Measurements from ENCODE around the gene ADAM33. TPM values are rescaled to one million over a fixed set of nuclear protein-coding genes. Genes with fewer than 3 reads are reported as not detected.

ADAM33 gene
- 5.2 TPM for polyA plus RNA-seq (2013, experiment 1 of 2)
- 5.3 TPM for polyA plus RNA-seq (2013, experiment 2 of 2)

DNA sequence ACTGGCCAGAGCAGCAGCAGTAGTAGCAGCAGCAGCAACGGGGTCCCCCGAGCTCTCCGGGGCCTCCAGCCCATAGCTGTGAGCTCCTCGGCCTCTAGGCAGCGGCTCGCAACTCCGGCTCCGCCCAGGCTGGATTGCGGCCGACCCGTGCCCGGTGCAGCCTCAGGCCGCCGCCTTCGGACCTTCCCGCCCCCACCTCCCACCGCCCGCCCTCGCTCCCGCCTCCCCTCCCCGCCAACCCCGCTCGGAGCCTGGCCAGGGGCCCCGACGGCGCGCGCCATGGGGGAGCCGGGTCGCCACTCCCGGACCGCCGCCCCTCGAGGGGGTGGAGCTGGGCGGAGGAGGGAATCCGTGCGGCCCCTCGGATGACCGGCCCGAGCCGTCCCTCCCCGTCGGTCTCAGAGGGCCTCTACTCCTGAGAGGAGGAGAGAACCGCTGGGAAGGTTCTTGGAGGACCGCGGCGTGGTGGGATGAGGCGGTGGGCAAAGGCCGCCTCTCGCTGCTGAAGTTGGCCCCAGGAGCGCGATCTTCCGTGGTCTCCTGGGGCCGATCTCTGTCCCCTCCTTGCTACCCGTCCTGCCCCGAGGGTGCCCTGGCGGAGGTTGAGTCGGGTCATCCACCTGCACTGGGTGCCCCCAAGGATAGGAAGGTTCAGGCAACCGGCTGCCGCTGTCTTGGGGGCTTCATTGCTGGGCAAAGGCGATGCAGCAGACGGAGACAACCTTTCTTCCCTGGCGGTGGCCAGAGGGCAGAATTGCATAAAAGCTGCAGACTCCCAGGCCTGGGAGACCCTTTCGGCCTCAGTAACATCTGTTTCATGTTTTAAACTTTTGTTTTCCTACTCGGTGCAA is at the start of gene ADAM33:
TSS of gene ADAM33 (minus strand) at position 80 of the 851 bp plus-strand sequence. CDS start at position 74, 6 bp downstream.
- Histone ChIP-seq H3K18ac (ENCODE audit: low read length) (peak within 1 kb of the TSS; percentile 99), H2BK12ac (ENCODE audit: low read length) (peak within 1 kb of the TSS; percentile 53), H3K27me3 (ENCODE audit: control insufficient read depth in 3 of 3, insufficient read depth in 3 of 3, low read depth in 1 of 3, low read length in 3 of 3) (peaks cover 0 to 91% (median 11%) of the 10 kb centered on the region in 3 experiments), H3K4me2 (ENCODE audit: insufficient read depth, low read length, poor library complexity, severe bottlenecking) (peak within 1 kb of the TSS; percentile 98), H4K91ac (ENCODE audit: low read depth, low read length, poor library complexity) (no peak within 1 kb of the TSS), H3K4me1 (ENCODE audit: control insufficient read depth in 2 of 2, insufficient read depth in 1 of 2, low read depth in 1 of 2, low read length in 2 of 2) (peaks cover 5 to 15% of the 10 kb centered on the region in 2 donors), H3K9me3 (replicated peaks in 1 of 2; ENCODE audit: control insufficient read depth in 2 of 2, insufficient read depth in 1 of 2, low read depth in 1 of 2, low read length in 2 of 2) (no peaks in the 10 kb centered on the region), H3K14ac (ENCODE audit: low read length) (peak within 1 kb of the TSS; percentile 98), H2BK5ac (ENCODE audit: low read length) (no peak within 1 kb of the TSS), H3K4me3 (ENCODE audit: low read length in 2 of 2) (peak within 1 kb of the TSS in 1 of 2 donors; percentile 71), H3K27ac (replicated peaks; ENCODE audit: low read length) (no peak within 1 kb of the TSS), H3K4ac (ENCODE audit: low read length) (no peak within 1 kb of the TSS), H2AFZ (ENCODE audit: low read length) (peak within 1 kb of the TSS; percentile 88), H2BK15ac (ENCODE audit: low read length) (peak within 1 kb of the TSS; percentile 86), H3K23ac (ENCODE audit: low read depth, low read length, poor library complexity) (peak within 1 kb of the TSS; percentile 77), H2AK5ac (ENCODE audit: low read depth, low read length) (peak within 1 kb of the TSS; percentile 80), H3K36me3 (replicated peaks in 1 of 2; ENCODE audit: control insufficient read depth in 2 of 2, insufficient read depth in 2 of 2, low read length in 2 of 2) (no peaks in the 10 kb centered on the region), H3K79me1 (ENCODE audit: low read depth, low read length) (peaks cover 3% of the 10 kb centered on the region), H3K9ac (ENCODE audit: low read depth, low read length, poor library complexity) (peak within 1 kb of the TSS; percentile 73), H4K8ac (ENCODE audit: low read depth, low read length) (peak within 1 kb of the TSS; percentile 94), H2BK120ac (ENCODE audit: low read depth, low read length) (peak within 1 kb of the TSS; percentile 7)
- no CpG with 5 or more reads among the region's 65 CpGs for WGBS, 2 donors (ENCODE audit: extremely low coverage in 2 of 2, insufficient read length in 2 of 2, insufficient replicate concordance in 1 of 2)
- no peak for DNase-seq (ENCODE audit: low spot score)

DNA sequence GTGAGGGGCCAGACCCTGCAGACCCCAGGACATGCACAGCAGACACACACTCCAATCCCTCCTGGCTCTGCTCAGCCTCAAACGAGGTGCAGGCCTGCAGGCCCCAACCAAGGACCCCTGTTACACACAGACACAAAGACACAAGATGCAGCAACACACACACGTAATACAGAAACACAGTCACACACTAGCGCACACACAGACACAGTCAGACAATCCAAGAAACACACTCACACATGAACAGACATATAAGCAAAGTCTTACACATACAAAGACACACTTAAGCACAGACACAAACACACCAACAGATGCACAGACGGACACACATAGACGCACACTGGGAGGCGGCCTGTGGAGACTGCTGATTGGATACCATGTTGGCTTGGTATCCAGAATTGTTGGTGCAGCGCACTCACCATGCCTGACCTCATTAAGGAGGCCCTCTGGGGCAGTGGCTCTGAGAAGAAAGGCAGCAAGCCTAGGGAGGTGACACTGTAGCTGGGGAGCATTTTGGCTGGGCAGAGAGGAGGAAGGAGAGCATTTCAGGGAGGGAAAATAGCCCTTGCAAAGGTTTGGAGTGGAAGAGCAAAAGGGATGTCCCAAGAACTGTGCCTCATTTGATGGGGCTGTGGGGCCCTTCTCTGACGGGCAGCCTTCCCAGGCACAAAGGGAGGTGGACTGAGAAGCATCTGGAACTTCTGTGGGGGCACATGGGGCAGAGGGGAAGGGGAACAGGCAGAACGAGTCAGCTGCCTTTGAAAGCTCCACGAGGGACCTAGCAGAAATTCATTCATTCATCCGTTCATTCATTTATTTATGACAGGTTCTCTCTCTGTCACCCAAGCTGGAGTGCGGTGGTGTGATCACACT is 49.2 kb upstream of the ADAM33 start:
- no peak overlapping the region for H3K4me2 ChIP-seq (ENCODE audit: insufficient read depth, low read length, poor library complexity, severe bottlenecking)
- H3K14ac ChIP-seq (ENCODE audit: low read length): peak overlapping the region; percentile 22
- no peak overlapping the region for H3K23ac ChIP-seq (ENCODE audit: low read depth, low read length, poor library complexity)
- DNase-seq (ENCODE audit: low spot score): no peak
- no peak overlapping the region for H3K27ac ChIP-seq (replicated peaks; ENCODE audit: low read length)
- no peaks in the 10 kb centered on the region for H3K9me3 ChIP-seq (replicated peaks in 1 of 2; ENCODE audit: control insufficient read depth in 2 of 2, insufficient read depth in 1 of 2, low read depth in 1 of 2, low read length in 2 of 2)
- H3K36me3 ChIP-seq (replicated peaks in 1 of 2; ENCODE audit: control insufficient read depth in 2 of 2, insufficient read depth in 2 of 2, low read length in 2 of 2): no peaks in the 10 kb centered on the region
- H3K79me1 ChIP-seq (ENCODE audit: low read depth, low read length): no peaks in the 10 kb centered on the region
- no peak overlapping the region for H3K4ac ChIP-seq (ENCODE audit: low read length)
- no peak overlapping the region for H2BK120ac ChIP-seq (ENCODE audit: low read depth, low read length)
- H2AFZ ChIP-seq (ENCODE audit: low read length): peak overlapping the region; percentile 47
- WGBS, 2 donors (ENCODE audit: extremely low coverage in 2 of 2, insufficient read length in 2 of 2, insufficient replicate concordance in 1 of 2): no CpG with 5 or more reads among the region's 12 CpGs
- no peak overlapping the region for H3K18ac ChIP-seq (ENCODE audit: low read length)
- no peak overlapping the region for H2BK5ac ChIP-seq (ENCODE audit: low read length)
- peaks cover 0 to 50% (median 14%) of the 10 kb centered on the region in 3 experiments for H3K27me3 ChIP-seq (ENCODE audit: control insufficient read depth in 3 of 3, insufficient read depth in 3 of 3, low read depth in 1 of 3, low read length in 3 of 3)
- H2BK15ac ChIP-seq (ENCODE audit: low read length): peak overlapping the region; percentile 87
- H2BK12ac ChIP-seq (ENCODE audit: low read length): no peak overlapping the region
- H3K4me3 ChIP-seq (ENCODE audit: low read length in 2 of 2): no peak overlapping the region
- H4K8ac ChIP-seq (ENCODE audit: low read depth, low read length): no peak overlapping the region
- H3K9ac ChIP-seq (ENCODE audit: low read depth, low read length, poor library complexity): no peak overlapping the region
- peak overlapping the region; percentile 85 for H2AK5ac ChIP-seq (ENCODE audit: low read depth, low read length)
- H4K91ac ChIP-seq (ENCODE audit: low read depth, low read length, poor library complexity): no peak overlapping the region
- peaks cover 4 to 11% of the 10 kb centered on the region in 2 donors for H3K4me1 ChIP-seq (ENCODE audit: control insufficient read depth in 2 of 2, insufficient read depth in 1 of 2, low read depth in 1 of 2, low read length in 2 of 2)

GRCh38 chr20:3729811-3730540 is 48.2 kb upstream of the ADAM33 start:
- no peak overlapping the region for H2AFZ ChIP-seq (ENCODE audit: low read length)
- H3K9ac ChIP-seq (ENCODE audit: low read depth, low read length, poor library complexity): no peak overlapping the region
- H2BK120ac ChIP-seq (ENCODE audit: low read depth, low read length): no peak overlapping the region
- peak overlapping the region; percentile 82 for H2AK5ac ChIP-seq (ENCODE audit: low read depth, low read length)
- no peak overlapping the region for H2BK12ac ChIP-seq (ENCODE audit: low read length)
- H3K4me2 ChIP-seq (ENCODE audit: insufficient read depth, low read length, poor library complexity, severe bottlenecking): no peak overlapping the region
- WGBS, 2 donors (ENCODE audit: extremely low coverage in 2 of 2, insufficient read length in 2 of 2, insufficient replicate concordance in 1 of 2): no CpG with 5 or more reads among the region's 8 CpGs
- no peak overlapping the region for H3K4ac ChIP-seq (ENCODE audit: low read length)
- no peaks in the 10 kb centered on the region for H3K9me3 ChIP-seq (replicated peaks in 1 of 2; ENCODE audit: control insufficient read depth in 2 of 2, insufficient read depth in 1 of 2, low read depth in 1 of 2, low read length in 2 of 2)
- no peak overlapping the region for H3K27ac ChIP-seq (replicated peaks; ENCODE audit: low read length)
- no peak overlapping the region for H4K8ac ChIP-seq (ENCODE audit: low read depth, low read length)
- H3K36me3 ChIP-seq (replicated peaks in 1 of 2; ENCODE audit: control insufficient read depth in 2 of 2, insufficient read depth in 2 of 2, low read length in 2 of 2): no peaks in the 10 kb centered on the region
- H3K18ac ChIP-seq (ENCODE audit: low read length): peak overlapping the region; percentile 54
- H3K4me3 ChIP-seq (ENCODE audit: low read length in 2 of 2): no peak overlapping the region
- H4K91ac ChIP-seq (ENCODE audit: low read depth, low read length, poor library complexity): no peak overlapping the region
- H3K79me1 ChIP-seq (ENCODE audit: low read depth, low read length): no peaks in the 10 kb centered on the region
- no peak for DNase-seq (ENCODE audit: low spot score)
- no peak overlapping the region for H3K23ac ChIP-seq (ENCODE audit: low read depth, low read length, poor library complexity)
- peaks cover 4 to 11% of the 10 kb centered on the region in 2 donors for H3K4me1 ChIP-seq (ENCODE audit: control insufficient read depth in 2 of 2, insufficient read depth in 1 of 2, low read depth in 1 of 2, low read length in 2 of 2)
- H2BK5ac ChIP-seq (ENCODE audit: low read length): no peak overlapping the region
- H2BK15ac ChIP-seq (ENCODE audit: low read length): peak overlapping the region; percentile 33
- no peak overlapping the region for H3K14ac ChIP-seq (ENCODE audit: low read length)
- peaks cover 0 to 50% (median 14%) of the 10 kb centered on the region in 3 experiments for H3K27me3 ChIP-seq (ENCODE audit: control insufficient read depth in 3 of 3, insufficient read depth in 3 of 3, low read depth in 1 of 3, low read length in 3 of 3)
